Fibroblast of skin of right quadriceps (primary cell): ENCODE results near the gene SLK.

Source experiments
- DNase-seq: peaks from one replicate; pipeline ENCODE4 v3.0.0-alpha.2; 2013

Gene SLK

DNA sequence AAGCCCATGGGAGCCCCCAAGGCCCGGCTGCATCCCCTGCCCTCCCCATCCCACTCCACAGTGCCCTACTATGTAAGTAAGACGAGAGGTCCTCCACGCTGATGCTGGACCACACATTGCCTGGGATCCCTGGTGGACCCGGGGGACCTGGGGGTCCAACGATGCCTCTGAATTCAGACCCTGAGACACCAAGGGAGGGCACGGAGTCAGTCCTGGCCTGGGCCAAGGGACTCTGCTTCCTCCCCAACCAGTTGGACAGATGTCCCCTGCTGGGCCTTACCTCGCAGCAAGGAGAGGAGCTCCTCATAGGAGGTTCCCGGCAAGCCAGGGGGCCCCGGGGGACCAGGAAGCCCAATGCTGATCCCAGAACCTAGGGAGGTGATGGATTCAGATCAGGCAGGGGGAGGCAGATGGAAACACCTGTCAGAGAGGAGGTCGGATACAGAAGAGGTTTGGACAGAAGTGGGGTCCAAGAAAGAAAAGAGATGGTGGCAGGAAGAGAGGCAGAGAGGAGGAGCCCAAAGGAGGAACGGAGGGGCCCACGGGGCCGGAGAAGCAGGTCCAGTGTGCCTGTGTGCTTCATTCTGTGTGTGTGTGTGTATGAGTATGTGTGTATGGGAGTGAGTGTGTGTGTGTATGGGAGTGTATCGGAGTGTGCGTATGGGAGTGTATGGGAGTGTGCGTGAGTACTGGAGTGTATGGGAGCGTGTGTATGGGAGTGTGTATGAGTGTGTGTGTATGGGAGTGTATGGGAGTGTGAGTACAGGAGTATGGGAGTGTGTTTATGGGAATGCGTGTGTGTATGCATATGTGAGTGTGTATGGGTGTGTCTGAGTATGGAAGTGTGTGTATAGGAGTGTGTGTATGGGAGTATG lies 68.5 kb downstream of the SLK start:
- no peak for DNase-seq

- no peak for DNase-seq
These were observed 69.1 kb downstream of the SLK start for GRCh38 chr10:104036069-104036384.

- DNase-seq = no peak
These were observed 69.7 kb downstream of the SLK start for GRCh38 chr10:104036518-104037260.

DNA sequence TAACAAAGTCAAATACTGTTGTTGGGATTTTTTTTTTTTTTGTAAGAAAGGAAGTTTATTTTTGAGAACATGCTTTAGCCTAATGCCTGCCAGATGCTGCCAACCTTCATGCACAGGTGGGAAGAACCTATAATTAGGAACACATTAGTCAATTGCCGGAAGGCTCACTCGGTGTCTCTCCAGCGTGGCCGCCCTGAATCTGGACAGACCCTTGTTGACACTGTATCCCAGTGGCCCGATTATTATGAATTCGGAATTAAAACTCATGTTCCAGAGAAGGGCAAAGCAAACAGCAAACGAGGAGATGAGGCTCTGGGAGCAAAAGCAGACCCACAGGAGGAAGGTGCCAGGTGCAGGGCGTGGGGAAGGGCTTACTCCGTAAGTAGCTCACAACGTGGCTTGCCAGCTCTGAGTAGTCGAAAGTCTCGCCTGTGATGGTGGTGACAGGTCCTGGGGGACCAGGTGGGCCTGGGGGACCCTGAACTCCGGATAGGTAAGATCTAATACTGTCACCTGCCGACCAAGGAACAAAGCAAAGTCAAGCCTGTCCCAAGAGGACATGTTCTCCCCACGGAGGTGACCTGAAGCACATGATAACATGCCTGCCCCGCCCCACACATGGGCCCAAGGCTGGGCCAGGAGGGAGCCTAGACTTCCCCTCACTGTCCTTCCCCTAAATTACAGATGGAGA lies 70.5 kb downstream of the SLK start:
- DNase-seq = no peak

DNA sequence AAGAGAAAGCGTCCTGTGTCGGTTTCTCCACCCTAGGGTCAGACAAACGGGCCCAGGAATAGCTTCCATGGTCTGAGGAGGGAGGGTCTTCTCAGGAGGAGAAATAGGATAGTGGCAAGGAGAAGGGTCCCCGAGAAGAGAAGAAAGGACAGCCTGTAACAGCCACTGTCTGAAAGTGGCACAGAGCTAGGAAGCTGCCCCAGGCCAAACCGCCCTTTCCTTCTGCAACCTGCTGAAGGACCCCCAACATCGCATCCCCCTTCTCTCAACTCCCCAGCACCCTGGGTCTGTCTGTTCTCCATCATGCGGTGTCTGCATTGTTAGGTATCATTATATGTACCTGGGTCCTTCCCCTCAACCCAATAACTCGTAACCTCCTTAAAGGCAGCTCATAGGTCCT lies 71.6 kb downstream of the SLK start:
- DNase-seq = no peak

GRCh38 chr10:104038958-104039752 lies 72.2 kb downstream of the SLK start:
- no peak for DNase-seq

DNA sequence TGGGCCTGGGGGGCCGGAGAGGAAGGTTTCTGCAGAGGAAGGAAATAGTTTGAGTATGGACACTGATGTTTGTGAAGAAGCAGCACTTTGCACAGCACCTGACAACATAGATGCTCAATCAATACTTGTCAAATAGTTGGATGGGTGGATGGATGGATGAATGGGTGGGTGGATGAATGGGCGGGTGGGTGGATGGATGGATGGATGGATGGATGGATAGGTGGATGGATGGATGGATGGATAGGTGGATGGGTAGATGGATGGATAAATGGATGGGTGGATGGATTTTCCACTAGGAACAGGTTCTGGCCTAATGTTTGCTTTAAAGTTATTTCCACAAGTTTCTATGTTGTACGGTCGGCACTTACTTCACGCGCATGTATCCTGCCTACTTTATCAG lies 73.4 kb downstream of the SLK start:
- no peak for DNase-seq

- no peak for DNase-seq
These were observed 74.2 kb downstream of the SLK start for GRCh38 chr10:104040862-104041789.

DNA sequence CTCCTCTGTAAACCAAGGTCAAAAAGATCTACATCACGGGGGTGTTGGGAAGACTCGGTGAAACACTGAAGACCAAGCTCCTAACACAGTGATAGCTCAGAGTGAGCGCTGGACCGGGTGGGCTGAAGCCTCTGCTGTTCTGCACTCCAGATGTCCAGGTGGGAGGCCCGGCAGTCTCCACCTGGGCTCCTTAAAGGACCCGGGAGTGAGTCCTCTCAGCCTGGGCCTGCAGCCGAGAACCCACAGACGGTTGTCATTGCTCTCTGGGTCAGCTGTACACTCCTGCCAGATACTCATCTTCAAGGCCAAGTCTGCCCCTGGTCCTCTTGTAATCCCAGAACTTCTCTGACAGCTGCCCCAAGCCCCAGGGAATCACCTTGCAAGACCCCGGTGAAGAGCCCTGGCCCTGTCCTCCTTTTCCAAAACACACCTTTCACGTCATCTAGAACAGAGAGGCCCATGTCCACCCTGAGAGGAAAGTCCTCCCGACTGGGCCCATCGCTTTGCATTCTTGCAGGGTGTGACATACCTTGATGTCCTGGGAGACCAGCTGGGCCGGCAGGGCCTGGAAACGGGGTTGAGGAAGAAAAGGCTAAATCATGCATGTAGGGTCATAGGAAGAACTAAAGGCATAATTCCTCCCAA lies 75.1 kb downstream of the SLK start:
- no peak for DNase-seq

- no peak for DNase-seq
These were observed 76.4 kb downstream of the SLK start for GRCh38 chr10:104043185-104043830.

DNA sequence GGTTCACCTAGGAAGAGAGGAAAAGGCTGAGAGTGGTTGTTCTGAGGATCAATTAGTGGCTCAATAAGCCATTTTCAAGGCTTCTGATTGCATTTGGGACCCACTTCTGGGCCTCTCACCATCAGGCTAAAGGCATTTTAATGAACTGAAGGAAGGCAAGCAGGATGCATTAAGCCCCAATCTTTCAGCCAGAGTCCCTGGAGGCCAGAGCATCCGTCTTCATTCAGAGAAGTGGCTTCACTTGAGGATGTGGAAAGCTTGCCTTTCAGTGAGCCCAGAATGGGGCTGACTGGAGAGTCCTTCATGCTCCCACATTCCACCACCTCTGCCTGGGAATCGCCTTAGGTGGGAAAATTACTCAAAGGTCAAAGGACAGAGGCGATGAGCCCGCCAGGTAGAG lies 76.9 kb downstream of the SLK start:
- no peak for DNase-seq

- peak; percentile 57 for DNase-seq
These were observed 78.5 kb downstream of the SLK start for GRCh38 chr10:104045151-104046089.

- DNase-seq = no peak
These were observed 79.7 kb downstream of the SLK start for GRCh38 chr10:104046651-104047050.

DNA sequence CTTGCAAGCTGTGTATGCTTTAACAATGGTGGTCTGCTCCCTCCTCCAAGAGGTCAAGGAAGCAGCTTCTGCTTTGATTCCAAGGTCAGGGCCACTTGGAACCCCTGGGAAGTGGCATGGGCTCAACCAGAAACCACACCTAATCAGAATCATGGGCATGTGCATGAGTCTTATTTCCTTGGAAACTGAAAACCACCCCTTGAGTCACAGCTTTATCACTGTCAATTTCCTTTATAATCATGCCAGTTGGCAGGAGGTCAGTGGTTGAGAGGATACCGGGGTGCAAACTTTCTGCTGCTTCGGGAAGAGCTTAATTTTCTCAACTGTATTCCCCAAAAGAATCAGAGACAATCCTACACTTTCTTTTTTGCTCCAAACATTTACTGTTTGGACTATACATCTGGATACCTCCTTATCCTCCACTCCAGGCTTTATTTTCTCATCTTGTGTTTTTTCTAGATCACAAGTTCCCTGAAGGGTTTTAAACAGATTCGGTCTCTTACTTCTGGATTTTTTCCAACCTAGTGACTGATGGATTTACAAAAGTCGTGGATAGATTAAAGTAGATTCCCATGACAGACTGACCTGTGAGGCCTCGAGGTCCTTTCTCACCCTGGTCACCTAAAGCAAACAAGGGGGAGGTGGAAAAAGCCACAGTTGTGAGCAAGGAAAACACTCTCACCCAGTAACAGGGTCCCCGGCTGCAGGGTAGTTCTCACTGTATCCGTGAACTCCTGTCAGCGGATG lies 82.7 kb downstream of the SLK start:
- DNase-seq = peak; percentile 45

DNA sequence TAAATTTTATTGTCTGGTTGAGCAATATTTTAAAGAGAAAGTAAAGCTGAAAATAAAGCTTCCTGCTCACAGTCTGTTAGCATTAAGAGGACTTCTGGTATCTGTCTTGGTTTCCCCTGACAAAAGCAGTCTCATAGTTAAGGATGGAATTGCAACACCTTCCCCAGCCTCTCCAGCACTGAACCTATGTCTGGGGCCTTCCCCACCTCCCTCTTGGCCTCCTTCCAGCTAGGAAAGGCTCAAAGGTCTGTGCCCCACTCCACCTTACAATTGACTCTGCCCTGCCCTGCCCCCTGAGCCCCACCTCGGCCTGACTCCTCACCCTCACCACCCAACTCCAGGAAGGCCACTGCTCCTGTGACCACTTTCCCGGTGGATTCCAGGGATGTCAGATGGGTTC lies 85.5 kb downstream of the SLK start:
- DNase-seq = no peak

GRCh38 chr10:104053201-104053600 lies 86.3 kb downstream of the SLK start:
- no peak for DNase-seq

DNA sequence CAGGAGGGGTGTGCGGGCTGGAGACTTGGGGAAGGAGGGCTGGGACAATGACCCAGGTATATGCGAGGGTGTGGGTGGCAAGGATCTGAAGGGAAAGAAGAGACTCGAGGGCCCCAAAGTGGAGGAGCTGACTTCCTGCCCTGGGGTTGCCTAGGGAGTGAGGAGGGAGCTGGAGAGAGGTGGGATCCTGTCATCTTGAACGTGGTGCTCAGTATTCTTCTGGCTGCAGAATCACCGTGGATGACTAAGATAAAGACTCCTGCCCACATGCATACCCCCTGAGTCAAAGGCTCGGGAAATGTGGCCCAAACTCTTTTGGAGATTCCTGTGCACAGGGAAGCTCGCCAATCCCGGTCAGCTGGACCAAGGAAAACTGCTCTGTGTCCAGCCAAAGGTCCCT lies 87.5 kb downstream of the SLK start:
- DNase-seq = peak; percentile 73

GRCh38 chr10:104056619-104057273 lies 89.8 kb downstream of the SLK start:
- no peak for DNase-seq
